AG09309 (cell line): ENCODE measurements around the gene GAB4.

Experiments
- DNase-seq: peaks from one replicate; pipeline ENCODE4 v3.0.0-alpha.2; 2010; ENCODE audit warnings: low read depth
- H3K4me3 ChIP-seq: 2 replicates; pipeline ENCODE4 v1.5.1; 2011; ENCODE audit warnings: mild to moderate bottlenecking, low read depth, low read length, moderate library complexity; ENCODE audit not compliant: control insufficient read depth
- CTCF ChIP-seq: IDR thresholded peaks from 2 replicates; pipeline ENCODE4 v1.5.1; 2011; ENCODE audit warnings: mild to moderate bottlenecking, low read depth, low read length, inconsistent platforms; ENCODE audit not compliant: insufficient read depth, control insufficient read depth; ENCODE audit errors: missing control alignments

GAB4 gene

GRCh38 chr22:16966251-16966650 is 41.8 kb downstream of the GAB4 start:
- no peak for DNase-seq
- no peak for TF ChIP-seq CTCF
- H3K4me3 ChIP-seq = no peak overlapping the region

GRCh38 chr22:16965560-16965959 is 42.5 kb downstream of the GAB4 start:
- no peak overlapping the region for H3K4me3 ChIP-seq
- no peak for TF ChIP-seq CTCF
- no peak for DNase-seq

- TF ChIP-seq CTCF = no peak
- DNase-seq = no peak
- H3K4me3 ChIP-seq = no peak overlapping the region
These were observed 42.9 kb downstream of the GAB4 start for GRCh38 chr22:16965083-16965482.

GRCh38 chr22:16964366-16964765 is 43.7 kb downstream of the GAB4 start:
- DNase-seq = no peak
- H3K4me3 ChIP-seq = no peak overlapping the region
- no peak for TF ChIP-seq CTCF

GRCh38 chr22:16963189-16963945 is 44.7 kb downstream of the GAB4 start:
- no peak for TF ChIP-seq CTCF
- H3K4me3 ChIP-seq = no peak overlapping the region
- no peak for DNase-seq

- DNase-seq = no peak
- no peak overlapping the region for H3K4me3 ChIP-seq
- no peak for TF ChIP-seq CTCF
These were observed 45.5 kb downstream of the GAB4 start for GRCh38 chr22:16962501-16962900.
